ENCODE results near the gene RREB1. TPM values are rescaled to one million over a fixed set of nuclear protein-coding genes. Genes with fewer than 3 reads are reported as not detected.

RREB1 gene
- polyA plus RNA-seq, 1 experiment = 1.2 TPM

- no peak for TF ChIP-seq CTCF (IDR thresholded peaks at IDR 0.05; ENCODE audit: insufficient read depth, low read depth, low read length)
- DNase-seq (ENCODE audit: low read depth) = no peak
These were observed 57.5 kb downstream of the RREB1 start for GRCh38 chr6:7165002-7165889.

GRCh38 chr6:7165890-7166267 is 58.1 kb downstream of the RREB1 start:
- CTCF ChIA-PET = interaction anchor here (2.3 kb wide), 1 partner anchor 10 kb away, joined by 6 read pairs; no protein-coding TSS in a partner anchor
- POLR2A ChIA-PET = no interaction called here
- Histone ChIP-seq H3K4me3 (ENCODE audit: low read depth, low read length) (no peak overlapping the region), H3K36me3 (ENCODE audit: control insufficient read depth, insufficient read depth, low read length) (no peaks in the 10 kb centered on the region; the same call in 1 of the 2 replicates), H3K27me3 (ENCODE audit: control insufficient read depth, insufficient read depth, low read length) (no peaks in the 10 kb centered on the region)
- DNase-seq (ENCODE audit: low read depth) = no peak
- TF ChIP-seq CTCF (IDR thresholded peaks at IDR 0.05; ENCODE audit: insufficient read depth, low read depth, low read length) = no peak

More at GRCh38 chr6:7165002-7165889, 57.5 kb downstream of the RREB1 start:
- Histone ChIP-seq H3K27me3 (ENCODE audit: control insufficient read depth, insufficient read depth, low read length) (no peaks in the 10 kb centered on the region), H3K4me3 (ENCODE audit: low read depth, low read length) (no peak overlapping the region), H3K36me3 (ENCODE audit: control insufficient read depth, insufficient read depth, low read length) (no peaks in the 10 kb centered on the region; the same call in 1 of the 2 replicates)
- ChIA-PET POLR2A (interaction anchor here (0.5 kb wide), 1 partner anchor 13 kb away, joined by 3 read pairs; no protein-coding TSS in a partner anchor), CTCF (interaction anchor here (2.3 kb wide), 1 partner anchor 10 kb away, joined by 6 read pairs; no protein-coding TSS in a partner anchor)

- TF ChIP-seq CTCF (IDR thresholded peaks at IDR 0.05; ENCODE audit: insufficient read depth, low read depth, low read length) = no peak
- Histone ChIP-seq H3K27me3 (ENCODE audit: control insufficient read depth, insufficient read depth, low read length) (no peaks in the 10 kb centered on the region), H3K4me3 (ENCODE audit: low read depth, low read length) (no peak overlapping the region), H3K36me3 (ENCODE audit: control insufficient read depth, insufficient read depth, low read length) (no peaks in the 10 kb centered on the region; the same call in 1 of the 2 replicates)
- CTCF ChIA-PET = interaction anchor here (2.3 kb wide), 1 partner anchor 9 kb away, joined by 6 read pairs; no protein-coding TSS in a partner anchor
- no peak for DNase-seq (ENCODE audit: low read depth)
- POLR2A ChIA-PET = no interaction called here
These were observed 58.9 kb downstream of the RREB1 start for GRCh38 chr6:7166410-7167293.

GRCh38 chr6:7169296-7169721 is 61.5 kb downstream of the RREB1 start:
- no peak for TF ChIP-seq CTCF (IDR thresholded peaks at IDR 0.05; ENCODE audit: insufficient read depth, low read depth, low read length)

More at GRCh38 chr6:7169296-7169721, 61.5 kb downstream of the RREB1 start:
- no peak overlapping the region for H3K4me3 ChIP-seq (ENCODE audit: low read depth, low read length)
- POLR2A ChIA-PET = no interaction called here
- no peak for DNase-seq (ENCODE audit: low read depth)
- H3K36me3 ChIP-seq (ENCODE audit: control insufficient read depth, insufficient read depth, low read length) = no peaks in the 10 kb centered on the region; the same call in 1 of the 2 replicates
- H3K27me3 ChIP-seq (ENCODE audit: control insufficient read depth, insufficient read depth, low read length) = no peaks in the 10 kb centered on the region
- CTCF ChIA-PET = no interaction called here
